Chondrocyte (in vitro differentiated cells): Measurements from ENCODE around the gene NEGR1. TPM values are rescaled to one million over a fixed set of nuclear protein-coding genes. Genes with fewer than 3 reads are reported as not detected.

Source experiments
- DNase-seq: peaks from one replicate; pipeline ENCODE4 v3.0.0; 2021; ENCODE audit warnings: mixed read lengths, low spot score
- H3K27ac Mint-ChIP-seq: one replicate; pipeline ENCODE4 v1.8.0; 2021; ENCODE audit warnings: mild to moderate bottlenecking, moderate library complexity, mixed read lengths; ENCODE audit not compliant: unreplicated experiment
- H3K27me3 Mint-ChIP-seq: 2 replicates; pipeline ENCODE4 v1.8.0; 2021; ENCODE audit warnings: low read depth, mixed read lengths
- H3K36me3 Mint-ChIP-seq: 2 replicates; pipeline ENCODE4 v1.8.0; 2021; ENCODE audit warnings: low read depth, mixed read lengths
- H3K4me1 Mint-ChIP-seq: 2 replicates; pipeline ENCODE4 v1.8.0; 2021; ENCODE audit warnings: low read depth, mild to moderate bottlenecking, mixed read lengths
- H3K4me3 Mint-ChIP-seq: one replicate; pipeline ENCODE4 v1.8.0; 2021; ENCODE audit warnings: mild to moderate bottlenecking, moderate library complexity, mixed read lengths; ENCODE audit not compliant: unreplicated experiment
- H3K9me3 Mint-ChIP-seq: 2 replicates; pipeline ENCODE4 v1.8.0; 2021; ENCODE audit warnings: low read depth, mixed read lengths
- total RNA-seq: library from RNA; stranded (reverse); gene quantifications from 3 replicates; pipeline ENCODE4 v1.2.1, GENCODE V29; 2021
- TF ChIP-seq, protein P1 (sequence below): fragments of 200-600 bp; sonication (generic); IDR thresholded peaks from 2 replicates; pipeline ENCODE4 v1.5.0; 2021; ENCODE audit warnings: antibody characterized with exemption, mild to moderate bottlenecking, moderate library complexity

NEGR1 gene
- total RNA-seq, 1 donor from 2014 or later: 7.7 TPM

DNA sequence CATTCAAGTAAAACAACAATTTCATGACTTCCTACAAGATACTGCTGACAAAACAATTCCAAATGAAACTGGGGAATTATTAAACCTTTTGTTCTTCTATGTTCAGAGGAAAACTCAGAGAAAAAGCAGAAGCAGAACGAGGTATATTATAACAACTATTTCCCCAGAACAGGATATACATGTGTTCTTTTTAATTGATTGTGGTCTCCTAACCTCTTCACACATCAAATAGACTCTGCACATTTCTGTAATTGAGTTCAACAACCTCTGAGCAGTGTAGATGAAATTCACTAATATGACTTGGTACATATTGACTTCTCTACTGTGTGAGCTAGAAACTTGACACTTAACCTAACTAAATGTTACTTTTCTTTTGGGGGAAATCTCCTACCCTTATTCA lies 584.2 kb downstream of the NEGR1 start:
- peaks cover 3% of the 10 kb centered on the region for H3K36me3 Mint-ChIP-seq
- no peak overlapping the region for H3K27ac Mint-ChIP-seq
- H3K4me1 Mint-ChIP-seq: no peaks in the 10 kb centered on the region
- peaks cover 5% of the 10 kb centered on the region for H3K9me3 Mint-ChIP-seq
- no peaks in the 10 kb centered on the region for H3K27me3 Mint-ChIP-seq
- no peak overlapping the region for H3K4me3 Mint-ChIP-seq
- TF ChIP-seq, protein P1, sequence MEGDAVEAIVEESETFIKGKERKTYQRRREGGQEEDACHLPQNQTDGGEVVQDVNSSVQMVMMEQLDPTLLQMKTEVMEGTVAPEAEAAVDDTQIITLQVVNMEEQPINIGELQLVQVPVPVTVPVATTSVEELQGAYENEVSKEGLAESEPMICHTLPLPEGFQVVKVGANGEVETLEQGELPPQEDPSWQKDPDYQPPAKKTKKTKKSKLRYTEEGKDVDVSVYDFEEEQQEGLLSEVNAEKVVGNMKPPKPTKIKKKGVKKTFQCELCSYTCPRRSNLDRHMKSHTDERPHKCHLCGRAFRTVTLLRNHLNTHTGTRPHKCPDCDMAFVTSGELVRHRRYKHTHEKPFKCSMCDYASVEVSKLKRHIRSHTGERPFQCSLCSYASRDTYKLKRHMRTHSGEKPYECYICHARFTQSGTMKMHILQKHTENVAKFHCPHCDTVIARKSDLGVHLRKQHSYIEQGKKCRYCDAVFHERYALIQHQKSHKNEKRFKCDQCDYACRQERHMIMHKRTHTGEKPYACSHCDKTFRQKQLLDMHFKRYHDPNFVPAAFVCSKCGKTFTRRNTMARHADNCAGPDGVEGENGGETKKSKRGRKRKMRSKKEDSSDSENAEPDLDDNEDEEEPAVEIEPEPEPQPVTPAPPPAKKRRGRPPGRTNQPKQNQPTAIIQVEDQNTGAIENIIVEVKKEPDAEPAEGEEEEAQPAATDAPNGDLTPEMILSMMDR: no peak
- DNase-seq: no peak

DNA sequence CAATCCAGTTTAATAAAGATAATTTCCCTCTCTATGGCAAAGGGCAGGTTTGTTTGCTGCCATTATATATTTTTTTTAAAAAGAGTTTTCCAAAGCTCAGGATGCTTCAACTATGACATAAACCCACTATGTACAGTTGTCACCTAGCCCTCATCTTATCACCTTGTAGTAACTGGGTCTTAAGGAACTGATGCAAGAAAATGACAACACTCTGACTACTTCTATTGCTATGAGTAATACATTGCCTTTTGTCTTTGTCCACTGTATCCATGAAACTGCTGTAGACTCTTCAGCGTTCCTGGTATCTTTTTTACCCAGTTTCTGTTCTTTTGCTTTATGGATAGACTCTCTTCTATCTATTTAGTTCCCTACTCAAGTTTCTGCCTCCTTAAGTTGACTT lies 586.5 kb downstream of the NEGR1 start:
- H3K36me3 Mint-ChIP-seq: no peaks in the 10 kb centered on the region
- no peaks in the 10 kb centered on the region for H3K4me1 Mint-ChIP-seq
- no peak overlapping the region for H3K4me3 Mint-ChIP-seq
- TF ChIP-seq, protein P1: no peak
- H3K9me3 Mint-ChIP-seq: no peaks in the 10 kb centered on the region
- no peak overlapping the region for H3K27ac Mint-ChIP-seq
- peaks cover under 1% of the 10 kb centered on the region for H3K27me3 Mint-ChIP-seq
- DNase-seq: no peak

DNA sequence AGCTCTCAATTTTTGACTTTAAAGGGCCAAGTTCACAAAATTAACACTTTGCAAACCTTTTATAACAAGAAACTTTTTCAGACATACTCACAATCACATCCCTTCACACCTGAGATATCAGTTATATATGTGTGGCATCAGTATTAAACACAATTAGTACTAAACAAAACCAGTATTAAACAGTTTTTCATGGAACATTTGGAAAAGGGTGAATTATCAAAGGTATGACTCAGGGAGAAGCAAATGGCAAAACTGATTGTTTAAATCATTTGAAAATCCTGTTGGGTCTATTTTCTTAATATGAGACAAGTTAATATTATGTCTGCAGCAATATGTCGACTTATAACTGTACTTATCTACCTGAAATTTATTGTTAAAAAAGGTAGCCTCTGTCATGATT lies 587.3 kb downstream of the NEGR1 start:
- Mint-ChIP-seq H3K36me3 (no peaks in the 10 kb centered on the region), H3K27ac (no peak overlapping the region), H3K4me3 (no peak overlapping the region), H3K27me3 (peaks cover 3% of the 10 kb centered on the region), H3K9me3 (no peaks in the 10 kb centered on the region), H3K4me1 (no peaks in the 10 kb centered on the region)
- DNase-seq: no peak
- TF ChIP-seq, protein P1: no peak

DNA sequence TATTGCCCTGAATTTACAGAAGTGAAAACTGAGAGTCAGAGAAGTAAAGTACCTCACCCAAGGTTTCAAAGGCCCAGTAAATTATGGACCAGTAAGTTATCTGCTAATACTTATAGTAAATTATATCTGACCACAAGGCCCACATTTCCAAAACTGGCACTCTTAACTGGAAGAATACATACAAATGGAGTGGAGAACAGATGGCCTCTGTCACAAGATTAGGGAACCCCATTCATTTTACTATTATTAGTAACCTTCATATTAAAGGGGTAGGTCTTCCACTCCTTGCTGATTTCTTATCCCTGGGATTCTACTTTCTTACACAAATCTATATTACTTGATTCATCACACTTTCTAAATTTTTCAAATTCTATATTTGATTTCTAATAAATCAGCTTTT lies 588.8 kb downstream of the NEGR1 start:
- Mint-ChIP-seq H3K4me1 (no peaks in the 10 kb centered on the region), H3K4me3 (no peak overlapping the region), H3K27me3 (peaks cover 6% of the 10 kb centered on the region), H3K27ac (no peak overlapping the region), H3K36me3 (no peaks in the 10 kb centered on the region), H3K9me3 (no peaks in the 10 kb centered on the region)
- DNase-seq: no peak
- TF ChIP-seq, protein P1: no peak

DNA sequence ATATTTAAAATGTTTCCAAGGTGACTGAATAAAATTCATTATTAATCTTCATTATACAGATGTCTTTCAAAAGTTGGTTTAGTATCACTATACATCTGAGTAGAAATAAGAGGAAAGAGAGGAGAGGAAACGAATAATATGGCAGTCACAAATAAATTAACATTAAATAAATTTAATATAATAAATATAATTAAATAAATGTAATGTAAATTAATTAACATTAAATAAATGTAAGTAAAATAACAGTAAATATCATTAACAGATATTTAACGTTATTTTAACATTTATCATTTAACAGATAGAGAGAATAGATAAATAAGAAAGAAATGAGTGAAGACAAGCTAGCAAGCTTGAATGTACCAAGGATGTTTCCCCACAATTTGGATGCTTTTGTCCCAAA lies 592.7 kb downstream of the NEGR1 start:
- TF ChIP-seq, protein P1: no peak
- DNase-seq: no peak
- H3K4me1 Mint-ChIP-seq: no peaks in the 10 kb centered on the region
- peaks cover 6% of the 10 kb centered on the region for H3K27me3 Mint-ChIP-seq
- H3K36me3 Mint-ChIP-seq: no peaks in the 10 kb centered on the region
- H3K9me3 Mint-ChIP-seq: no peaks in the 10 kb centered on the region
- no peak overlapping the region for H3K27ac Mint-ChIP-seq
- no peak overlapping the region for H3K4me3 Mint-ChIP-seq
